MCF 10A (cell line): ENCODE results near the gene SPN. TPM values are rescaled to one million over a fixed set of nuclear protein-coding genes. Genes with fewer than 3 reads are reported as not detected.

Source experiments
- BruUV-seq: library from RNA; stranded (reverse); fragments of 400-500 nt; replicated peaks from 2 replicates; lab custom pipeline; 2021; lab: Mats Ljungman, UMichigan
- CTCF ChIA-PET: fragments of 300-600 bp; sonication (Branson Sonifier 250); formaldehyde crosslinking; extraction: SDS; loops from one replicate; lab custom pipeline; 2021; ENCODE audit warnings: antibody characterized with exemption, inconsistent platforms; lab: Yijun Ruan, JAX
- POLR2A ChIA-PET: fragments of 300-600, 350-650 bp; sonication (Branson Sonifier 250); formaldehyde crosslinking; extraction: SDS; loops from one replicate; lab custom pipeline; 2020; ENCODE audit warnings: antibody characterized with exemption, inconsistent platforms; lab: Yijun Ruan, JAX
- DNase-seq: peaks from one replicate; pipeline ENCODE4 v3.0.0-alpha.2; 2018; ENCODE audit not compliant: unreplicated experiment
- H3K27ac Mint-ChIP-seq: one replicate; pipeline ENCODE4 v1.8.0; 2022; ENCODE audit warnings: mild to moderate bottlenecking, low read depth, mixed read lengths; ENCODE audit not compliant: unreplicated experiment
- H3K27me3 Mint-ChIP-seq: one replicate; pipeline ENCODE4 v1.8.0; 2022; ENCODE audit warnings: mixed read lengths; ENCODE audit not compliant: insufficient read depth, unreplicated experiment
- H3K36me3 Mint-ChIP-seq: one replicate; pipeline ENCODE4 v1.8.0; 2022; ENCODE audit warnings: mild to moderate bottlenecking, moderate library complexity, mixed read lengths; ENCODE audit not compliant: insufficient read depth, unreplicated experiment
- H3K4me1 Mint-ChIP-seq: one replicate; pipeline ENCODE4 v1.8.0; 2022; ENCODE audit warnings: mixed read lengths; ENCODE audit not compliant: insufficient read depth, unreplicated experiment
- H3K4me3 Mint-ChIP-seq: one replicate; pipeline ENCODE4 v1.8.0; 2022; ENCODE audit warnings: mild to moderate bottlenecking, moderate library complexity, mixed read lengths; ENCODE audit not compliant: unreplicated experiment
- H3K9me3 Mint-ChIP-seq: one replicate; pipeline ENCODE4 v1.8.0; 2022; ENCODE audit warnings: mixed read lengths; ENCODE audit not compliant: unreplicated experiment
- intact Hi-C: fragments of 100-400 bp; cut with micrococcal nuclease; formaldehyde crosslinking; loops from 2 replicates; pipeline ENCODE4 v1.14.1; 2022
- total RNA-seq: library from RNA; stranded (reverse); gene quantifications from 2 replicates; pipeline ENCODE4 v1.2.3, GENCODE V29; 2022
- TF ChIP-seq, protein P1 (sequence below): fragments of 200-600 bp; IDR thresholded peaks from one replicate; pipeline ENCODE4 v1.8.0; 2022; ENCODE audit warnings: antibody characterized with exemption, mild to moderate bottlenecking; ENCODE audit not compliant: unreplicated experiment

The SPN gene
- total RNA-seq, 1 experiment from 2014 or later = not detected

DNA sequence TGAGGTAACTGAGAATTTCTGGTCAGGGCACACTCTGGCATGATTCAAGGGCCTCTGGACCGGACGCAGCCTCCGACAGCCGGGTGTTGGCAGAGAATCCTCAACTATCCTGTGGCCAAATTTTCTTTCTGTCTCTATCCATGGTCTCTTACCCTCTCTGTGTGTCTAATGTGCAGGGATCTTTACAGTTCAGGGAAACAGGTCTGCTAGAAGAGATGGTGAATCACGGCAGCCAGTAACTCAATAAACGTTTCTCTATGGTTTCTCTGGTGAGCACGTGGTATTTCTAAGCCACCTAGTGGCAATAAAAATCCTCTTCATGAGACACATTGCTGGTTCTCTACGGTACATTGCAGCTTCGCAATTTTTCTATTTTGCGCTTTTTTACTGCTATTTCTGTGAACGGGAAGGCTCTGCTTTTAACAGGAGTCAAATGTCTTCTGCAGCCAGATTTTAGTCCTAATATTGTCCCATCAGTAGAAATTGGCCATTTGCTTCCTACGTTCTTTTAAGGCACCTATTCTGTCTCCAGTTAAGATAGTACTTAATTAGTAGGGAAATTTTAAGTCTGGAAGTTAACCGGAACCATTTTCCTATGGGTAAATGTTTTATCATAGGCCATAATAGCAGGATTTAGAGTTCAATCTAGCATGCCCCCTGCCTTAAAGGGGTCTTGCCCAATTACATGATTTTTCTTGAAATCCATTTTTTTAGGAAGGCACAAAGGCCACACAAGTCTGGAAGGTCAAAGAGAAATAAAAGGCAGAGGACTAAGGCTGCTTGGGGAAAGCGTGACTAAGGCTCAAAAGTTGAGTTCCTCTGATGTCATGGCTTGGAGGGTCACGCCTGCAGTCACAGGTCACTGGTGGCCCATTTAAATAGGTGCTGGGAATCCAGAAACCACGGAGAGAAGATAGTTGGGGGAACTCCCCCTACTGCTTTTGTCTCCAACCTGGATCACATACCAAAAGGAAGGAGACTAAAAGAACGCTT lies 47.5 kb downstream of the SPN start:
- Mint-ChIP-seq H3K27me3 (no peaks in the 10 kb centered on the region), H3K9me3 (no peaks in the 10 kb centered on the region), H3K36me3 (no peaks in the 10 kb centered on the region), H3K4me3 (no peak overlapping the region), H3K27ac (no peak overlapping the region), H3K4me1 (peaks cover 12% of the 10 kb centered on the region)
- POLR2A ChIA-PET = interaction anchor here (1.0 kb wide), 1 partner anchor 10 kb away, joined by 5 read pairs; no protein-coding TSS in a partner anchor
- peak; percentile 77 for DNase-seq
- CTCF ChIA-PET = interaction anchor here (1.9 to 4.8 kb wide), 2 partner anchors 10 to 19 kb away, joined by 6 to 19 read pairs; no protein-coding TSS in a partner anchor
- intact Hi-C loops = no loop called here
- TF ChIP-seq, protein P1, sequence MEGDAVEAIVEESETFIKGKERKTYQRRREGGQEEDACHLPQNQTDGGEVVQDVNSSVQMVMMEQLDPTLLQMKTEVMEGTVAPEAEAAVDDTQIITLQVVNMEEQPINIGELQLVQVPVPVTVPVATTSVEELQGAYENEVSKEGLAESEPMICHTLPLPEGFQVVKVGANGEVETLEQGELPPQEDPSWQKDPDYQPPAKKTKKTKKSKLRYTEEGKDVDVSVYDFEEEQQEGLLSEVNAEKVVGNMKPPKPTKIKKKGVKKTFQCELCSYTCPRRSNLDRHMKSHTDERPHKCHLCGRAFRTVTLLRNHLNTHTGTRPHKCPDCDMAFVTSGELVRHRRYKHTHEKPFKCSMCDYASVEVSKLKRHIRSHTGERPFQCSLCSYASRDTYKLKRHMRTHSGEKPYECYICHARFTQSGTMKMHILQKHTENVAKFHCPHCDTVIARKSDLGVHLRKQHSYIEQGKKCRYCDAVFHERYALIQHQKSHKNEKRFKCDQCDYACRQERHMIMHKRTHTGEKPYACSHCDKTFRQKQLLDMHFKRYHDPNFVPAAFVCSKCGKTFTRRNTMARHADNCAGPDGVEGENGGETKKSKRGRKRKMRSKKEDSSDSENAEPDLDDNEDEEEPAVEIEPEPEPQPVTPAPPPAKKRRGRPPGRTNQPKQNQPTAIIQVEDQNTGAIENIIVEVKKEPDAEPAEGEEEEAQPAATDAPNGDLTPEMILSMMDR = peak; percentile 41
- no TSS peak for BruUV-seq

DNA sequence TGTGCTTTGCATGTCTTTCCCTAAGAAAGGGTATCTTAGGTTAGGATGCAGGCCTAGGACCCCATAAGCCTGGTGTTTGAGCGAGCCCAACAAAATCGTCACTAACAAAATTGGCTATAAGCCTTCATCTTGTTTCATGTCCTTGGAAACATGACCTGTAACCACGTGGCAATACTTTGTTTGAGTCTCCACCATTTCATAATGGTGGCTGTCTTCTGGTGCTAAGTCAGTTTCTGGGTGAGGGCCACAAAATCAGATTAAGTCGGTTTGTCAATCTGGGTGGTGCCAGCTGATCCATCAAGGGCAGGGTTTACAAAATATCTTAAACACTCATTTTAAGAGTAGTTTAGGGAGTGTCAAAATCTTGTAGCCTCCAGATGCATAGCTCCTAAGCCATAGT lies 49.8 kb downstream of the SPN start:
- CTCF ChIA-PET = interaction anchor here (4.8 kb wide), 1 partner anchor 13 kb away, joined by 19 read pairs; no protein-coding TSS in a partner anchor
- H3K4me3 Mint-ChIP-seq = no peak overlapping the region
- H3K27ac Mint-ChIP-seq = no peak overlapping the region
- H3K36me3 Mint-ChIP-seq = no peaks in the 10 kb centered on the region
- POLR2A ChIA-PET = no interaction called here
- intact Hi-C loops = no loop called here
- DNase-seq = no peak
- no TSS peak for BruUV-seq
- peaks cover 12% of the 10 kb centered on the region for H3K4me1 Mint-ChIP-seq
- no peaks in the 10 kb centered on the region for H3K27me3 Mint-ChIP-seq
- TF ChIP-seq, protein P1 = no peak
- no peaks in the 10 kb centered on the region for H3K9me3 Mint-ChIP-seq

DNA sequence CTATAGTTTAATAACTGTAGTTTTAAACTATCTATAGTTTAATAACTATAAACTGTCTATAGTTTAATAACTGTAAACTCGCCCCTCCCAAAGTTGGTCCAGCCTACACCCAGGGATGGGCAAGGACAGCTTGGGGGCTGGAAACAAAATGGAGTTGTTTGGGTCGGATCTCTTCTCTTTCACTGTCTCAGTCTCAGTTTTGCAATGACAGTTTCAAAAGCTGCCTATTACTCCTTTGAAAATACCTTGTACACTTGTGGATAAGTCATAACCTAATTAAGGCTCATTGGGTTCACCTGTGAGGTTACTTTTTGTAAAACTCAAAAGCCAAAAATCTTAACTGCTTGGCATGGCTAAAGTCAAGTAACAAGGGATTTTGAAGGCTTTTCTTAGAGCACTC lies 51.3 kb downstream of the SPN start:
- H3K36me3 Mint-ChIP-seq = no peaks in the 10 kb centered on the region
- peaks cover 7% of the 10 kb centered on the region for H3K4me1 Mint-ChIP-seq
- DNase-seq = no peak
- no peak overlapping the region for H3K4me3 Mint-ChIP-seq
- CTCF ChIA-PET = interaction anchor here (0.6 to 1.1 kb wide), 4 partner anchors 14 to 872 kb away, joined by 3 read pairs; no protein-coding TSS in a partner anchor
- H3K27ac Mint-ChIP-seq = no peak overlapping the region
- H3K27me3 Mint-ChIP-seq = peaks cover 7% of the 10 kb centered on the region
- intact Hi-C loops = no loop called here
- H3K9me3 Mint-ChIP-seq = no peaks in the 10 kb centered on the region
- POLR2A ChIA-PET = no interaction called here
- no TSS peak for BruUV-seq
- TF ChIP-seq, protein P1 = no peak

DNA sequence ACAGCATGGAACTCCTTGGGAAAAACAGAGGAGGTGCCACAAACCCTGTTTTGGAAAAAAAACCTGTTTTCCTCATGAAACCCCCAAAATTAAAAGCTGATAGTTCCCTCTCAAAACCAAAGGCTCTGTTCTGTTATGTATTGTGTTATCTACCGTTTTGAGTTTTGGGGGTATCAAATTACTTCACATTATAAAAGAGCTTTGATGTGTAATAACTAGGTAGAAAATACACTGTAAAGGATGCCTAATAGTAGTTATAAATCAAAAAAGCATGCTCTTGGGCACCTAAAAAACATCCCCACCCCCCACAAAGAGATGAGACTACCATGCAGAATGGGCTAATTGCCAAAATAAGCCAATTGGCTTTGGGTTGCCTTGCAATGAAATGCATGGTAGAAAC lies 51.9 kb downstream of the SPN start:
- no peak overlapping the region for H3K4me3 Mint-ChIP-seq
- POLR2A ChIA-PET = interaction anchor here (0.6 kb wide), 1 partner anchor 23 kb away, joined by 3 read pairs; no protein-coding TSS in a partner anchor
- DNase-seq = no peak
- no TSS peak for BruUV-seq
- CTCF ChIA-PET = interaction anchor here (0.6 to 1.1 kb wide), 2 partner anchors 14 to 15 kb away, joined by 3 read pairs; no protein-coding TSS in a partner anchor
- intact Hi-C loops = no loop called here
- H3K27ac Mint-ChIP-seq = no peak overlapping the region
- peaks cover 5% of the 10 kb centered on the region for H3K4me1 Mint-ChIP-seq
- no peaks in the 10 kb centered on the region for H3K36me3 Mint-ChIP-seq
- no peaks in the 10 kb centered on the region for H3K9me3 Mint-ChIP-seq
- H3K27me3 Mint-ChIP-seq = peaks cover 11% of the 10 kb centered on the region
- TF ChIP-seq, protein P1 = no peak
